Body of pancreas (tissue), 4 donors: ENCODE results near the gene PLA2G4E.

ENCODE experiments used
- POLR2A ChIP-seq, 3 donors: fragments of 450-650 bp; IDR thresholded peaks; one replicate each; pipeline ENCODE4 v1.6.1; 2016; ENCODE audit warnings: antibody characterized with exemption in 3 of 3, mild to moderate bottlenecking in 2 of 3
- TF ChIP-seq, protein P1 (sequence below), 7 experiments: fragments of 450-650 bp in 4 of 7; fragments of 200-600 bp in 3 of 7; sonication (generic) in 3 of 7; IDR thresholded peaks; one replicate each; pipeline ENCODE4 v1.5.1; 2016 to 2019; ENCODE audit warnings: antibody characterized with exemption in 7 of 7

DNA sequence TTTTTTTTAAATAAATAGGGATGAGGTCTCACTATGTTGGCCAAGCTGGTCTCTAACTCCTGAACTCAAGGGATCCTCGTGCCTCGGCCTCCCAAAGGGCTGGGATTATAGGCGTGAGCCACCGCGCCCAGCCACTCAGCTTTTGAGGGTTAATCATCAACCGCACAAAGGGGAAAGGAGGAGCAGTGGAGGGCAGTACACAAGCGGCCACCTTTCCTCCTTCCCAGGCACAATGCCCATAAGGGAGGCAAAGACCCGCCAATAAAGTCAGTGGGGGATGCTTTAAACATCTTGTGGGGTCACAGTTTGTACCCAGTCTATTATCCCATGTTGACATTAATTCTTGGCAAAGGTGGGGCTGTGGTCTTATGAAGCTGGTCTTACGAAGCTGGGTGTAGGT lies 80.9 kb downstream of the PLA2G4E start:
- TF ChIP-seq, protein P1, sequence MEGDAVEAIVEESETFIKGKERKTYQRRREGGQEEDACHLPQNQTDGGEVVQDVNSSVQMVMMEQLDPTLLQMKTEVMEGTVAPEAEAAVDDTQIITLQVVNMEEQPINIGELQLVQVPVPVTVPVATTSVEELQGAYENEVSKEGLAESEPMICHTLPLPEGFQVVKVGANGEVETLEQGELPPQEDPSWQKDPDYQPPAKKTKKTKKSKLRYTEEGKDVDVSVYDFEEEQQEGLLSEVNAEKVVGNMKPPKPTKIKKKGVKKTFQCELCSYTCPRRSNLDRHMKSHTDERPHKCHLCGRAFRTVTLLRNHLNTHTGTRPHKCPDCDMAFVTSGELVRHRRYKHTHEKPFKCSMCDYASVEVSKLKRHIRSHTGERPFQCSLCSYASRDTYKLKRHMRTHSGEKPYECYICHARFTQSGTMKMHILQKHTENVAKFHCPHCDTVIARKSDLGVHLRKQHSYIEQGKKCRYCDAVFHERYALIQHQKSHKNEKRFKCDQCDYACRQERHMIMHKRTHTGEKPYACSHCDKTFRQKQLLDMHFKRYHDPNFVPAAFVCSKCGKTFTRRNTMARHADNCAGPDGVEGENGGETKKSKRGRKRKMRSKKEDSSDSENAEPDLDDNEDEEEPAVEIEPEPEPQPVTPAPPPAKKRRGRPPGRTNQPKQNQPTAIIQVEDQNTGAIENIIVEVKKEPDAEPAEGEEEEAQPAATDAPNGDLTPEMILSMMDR (IDR thresholded peaks at IDR 0.05) = no peak
- no peak for TF ChIP-seq POLR2A (IDR thresholded peaks at IDR 0.05)
